Measurements from ENCODE around the gene PPM1N.

The PPM1N gene, protein sequence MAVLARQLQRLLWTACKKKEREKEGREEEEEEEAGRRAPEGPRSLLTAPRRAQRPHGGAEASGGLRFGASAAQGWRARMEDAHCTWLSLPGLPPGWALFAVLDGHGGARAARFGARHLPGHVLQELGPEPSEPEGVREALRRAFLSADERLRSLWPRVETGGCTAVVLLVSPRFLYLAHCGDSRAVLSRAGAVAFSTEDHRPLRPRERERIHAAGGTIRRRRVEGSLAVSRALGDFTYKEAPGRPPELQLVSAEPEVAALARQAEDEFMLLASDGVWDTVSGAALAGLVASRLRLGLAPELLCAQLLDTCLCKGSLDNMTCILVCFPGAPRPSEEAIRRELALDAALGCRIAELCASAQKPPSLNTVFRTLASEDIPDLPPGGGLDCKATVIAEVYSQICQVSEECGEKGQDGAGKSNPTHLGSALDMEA

DNA sequence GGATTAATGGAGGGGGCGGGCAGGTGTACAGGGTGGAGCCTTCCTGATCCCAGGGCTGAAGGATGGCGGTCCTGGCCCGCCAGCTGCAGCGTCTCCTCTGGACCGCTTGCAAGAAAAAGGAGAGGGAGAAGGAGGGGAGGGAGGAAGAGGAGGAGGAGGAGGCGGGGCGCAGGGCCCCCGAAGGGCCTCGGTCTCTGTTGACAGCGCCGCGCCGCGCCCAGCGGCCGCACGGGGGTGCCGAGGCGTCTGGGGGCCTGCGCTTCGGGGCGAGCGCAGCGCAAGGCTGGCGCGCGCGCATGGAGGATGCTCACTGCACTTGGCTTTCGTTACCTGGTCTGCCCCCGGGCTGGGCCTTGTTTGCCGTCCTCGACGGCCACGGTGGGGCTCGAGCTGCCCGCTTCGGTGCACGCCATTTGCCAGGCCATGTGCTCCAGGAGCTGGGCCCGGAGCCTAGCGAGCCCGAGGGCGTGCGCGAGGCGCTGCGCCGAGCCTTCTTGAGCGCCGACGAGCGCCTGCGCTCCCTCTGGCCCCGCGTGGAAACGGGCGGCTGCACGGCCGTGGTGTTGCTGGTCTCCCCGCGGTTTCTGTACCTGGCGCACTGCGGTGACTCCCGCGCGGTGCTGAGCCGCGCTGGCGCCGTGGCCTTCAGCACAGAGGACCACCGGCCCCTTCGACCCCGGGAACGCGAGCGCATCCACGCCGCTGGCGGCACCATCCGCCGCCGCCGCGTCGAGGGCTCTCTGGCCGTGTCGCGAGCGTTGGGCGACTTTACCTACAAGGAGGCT is at the start of gene PPM1N:
TSS of gene PPM1N (plus strand) at position 33 of the 785 bp plus-strand sequence. CDS start at position 63, 30 bp downstream.
- DNase-seq (ENCODE audit: low spot score) = no peak

DNA sequence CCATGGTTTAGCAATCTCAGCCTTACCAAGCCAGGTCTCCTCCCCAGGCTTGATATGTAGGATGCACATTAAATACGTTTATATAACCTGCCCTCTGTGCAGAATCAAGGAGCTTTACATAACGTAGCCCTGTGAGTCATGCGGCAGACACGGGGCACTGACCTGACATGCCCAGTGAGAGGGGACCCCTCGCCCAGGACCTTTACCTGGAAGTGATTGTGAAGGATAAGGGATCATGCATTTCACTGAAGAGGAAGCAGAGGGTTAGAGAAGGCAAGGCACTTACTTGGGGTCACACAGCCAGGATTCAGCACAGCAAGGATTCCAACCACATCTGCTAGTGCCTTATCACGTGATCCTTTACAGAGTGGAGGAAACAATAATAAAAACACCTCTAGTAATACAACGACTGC is 49.4 kb upstream of the PPM1N start:
- DNase-seq (ENCODE audit: low spot score) = peak; percentile 32

DNA sequence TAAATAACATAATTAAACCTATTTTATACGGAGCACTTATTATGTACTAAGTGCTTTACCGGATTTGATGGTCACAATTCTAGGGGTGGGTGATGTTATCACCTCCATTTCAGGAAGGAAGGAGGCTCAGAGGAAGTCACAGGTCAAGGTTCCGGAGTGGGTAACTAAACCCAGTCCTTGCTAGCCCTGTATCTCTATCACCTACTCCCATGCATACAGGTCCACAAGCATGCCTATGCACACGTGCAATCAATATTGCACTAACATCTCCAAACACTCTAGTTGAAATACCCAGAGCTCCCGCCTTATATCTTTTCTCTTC is 48.3 kb upstream of the PPM1N start:
- no peak for DNase-seq (ENCODE audit: low spot score)

DNA sequence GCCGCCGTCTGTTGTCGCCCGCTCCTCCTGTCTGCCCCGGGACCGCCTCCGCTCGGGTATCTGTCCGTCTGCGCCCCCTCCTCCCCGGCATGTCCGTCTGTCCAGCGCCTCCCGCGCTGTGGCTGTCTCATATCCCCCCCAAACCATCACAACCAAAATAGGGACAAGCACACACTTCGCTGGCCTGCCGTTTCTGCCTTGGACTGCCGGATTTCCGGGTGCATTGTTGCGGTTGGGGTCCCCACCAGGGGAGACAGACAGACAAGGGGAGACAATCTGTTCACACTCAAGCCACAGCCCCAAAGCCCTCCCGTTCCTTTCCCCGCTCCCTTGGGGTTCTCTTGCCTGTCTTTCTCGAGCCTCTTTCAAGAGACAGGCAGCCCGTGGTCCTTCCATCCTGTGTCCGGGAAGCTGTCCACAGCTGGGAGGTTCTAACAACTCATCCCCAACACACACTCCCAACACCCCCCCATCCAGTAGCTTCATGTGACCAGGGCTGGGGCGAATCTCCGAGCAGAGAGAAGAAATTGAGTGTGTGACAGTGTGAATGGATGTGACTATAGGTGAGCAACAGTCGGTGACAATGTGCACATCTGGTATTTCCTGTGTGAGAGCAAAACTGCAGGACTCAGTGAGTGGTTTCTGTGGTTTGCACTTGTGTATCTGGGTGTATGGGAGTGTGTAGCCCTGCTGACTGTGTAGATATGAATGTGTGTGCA is 47.0 kb upstream of the PPM1N start:
- DNase-seq (ENCODE audit: low spot score) = peak; percentile 85

DNA sequence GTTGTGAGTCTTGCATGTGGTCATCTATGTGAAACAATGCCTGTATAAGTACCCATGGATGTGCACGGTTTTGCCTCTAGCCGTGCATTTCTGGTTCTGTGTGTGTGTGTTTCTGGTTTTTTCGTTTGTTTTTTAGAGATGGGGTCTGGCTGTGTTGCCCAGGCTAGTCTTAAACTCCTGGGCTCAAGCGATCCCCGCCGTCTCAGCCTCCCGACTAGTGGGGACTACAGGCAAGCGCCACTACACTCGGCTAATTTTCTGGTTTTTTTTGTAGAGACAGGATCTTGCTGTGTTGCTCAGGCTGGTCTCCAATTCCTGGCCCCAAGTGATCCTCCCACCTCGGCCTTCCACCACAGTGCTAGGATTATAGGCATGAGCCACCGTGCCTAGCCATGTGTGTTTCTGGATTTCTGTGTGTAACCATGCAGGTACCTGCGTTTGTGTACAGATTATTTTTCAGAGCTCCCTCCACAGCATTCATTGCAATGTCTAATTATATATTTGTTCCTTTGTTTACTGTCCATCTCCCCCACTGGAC is 46.3 kb upstream of the PPM1N start:
- no peak for DNase-seq (ENCODE audit: low spot score)

DNA sequence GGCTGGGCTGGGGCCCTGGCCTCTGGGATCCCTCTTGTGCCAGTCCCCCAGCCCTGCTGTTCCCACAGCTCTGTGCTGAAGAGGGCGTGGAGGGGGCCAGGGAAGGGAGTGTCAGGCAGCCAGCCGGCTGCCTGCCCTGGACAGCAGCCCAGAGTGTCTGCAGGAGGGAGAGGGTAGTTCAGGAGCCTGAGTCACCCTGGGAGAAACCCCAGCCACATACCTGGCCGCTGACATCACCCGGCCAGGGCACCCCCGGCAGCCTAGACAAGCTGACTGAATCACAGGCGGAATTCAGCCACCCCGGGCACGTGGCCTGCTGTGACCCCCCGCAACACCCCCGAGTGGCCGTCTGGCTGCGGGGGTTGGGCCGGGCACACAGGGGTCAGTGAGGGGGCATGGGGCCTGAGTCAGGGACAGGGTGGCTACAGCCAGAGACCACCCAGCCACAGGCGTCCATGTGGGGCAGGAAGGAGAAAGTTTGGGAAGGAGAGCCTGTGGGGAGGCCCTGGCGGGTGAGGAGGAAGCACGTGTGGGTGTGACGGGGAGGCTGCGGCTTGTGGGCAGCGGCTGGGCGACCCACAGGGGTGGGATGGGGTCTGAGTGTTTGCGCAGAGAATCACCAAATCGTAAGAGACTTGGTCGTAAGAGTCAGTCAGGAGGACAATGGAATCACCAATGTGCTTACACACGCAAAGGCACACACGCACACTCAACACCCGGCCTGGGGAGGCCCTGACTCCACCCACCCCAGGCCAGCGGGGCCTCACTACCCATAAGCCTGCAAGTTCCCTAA is 42.3 kb upstream of the PPM1N start:
- DNase-seq (ENCODE audit: low spot score) = peak; percentile 100

DNA sequence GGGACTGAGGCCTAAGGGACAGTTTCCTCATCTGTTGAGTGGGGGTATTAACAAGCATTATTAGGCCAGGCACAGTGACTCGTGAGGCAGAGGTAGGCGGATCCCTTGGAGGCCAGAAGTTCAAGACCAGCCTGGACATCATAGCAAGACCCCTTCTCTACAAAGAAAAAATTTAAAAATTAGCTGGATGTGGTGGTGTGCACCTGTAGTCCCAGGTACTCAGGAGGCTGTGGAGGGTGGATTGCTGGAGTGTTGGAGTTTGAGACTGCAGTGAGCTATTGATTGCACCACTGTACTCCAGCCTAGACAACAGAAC is 41.8 kb upstream of the PPM1N start:
- DNase-seq (ENCODE audit: low spot score) = no peak

DNA sequence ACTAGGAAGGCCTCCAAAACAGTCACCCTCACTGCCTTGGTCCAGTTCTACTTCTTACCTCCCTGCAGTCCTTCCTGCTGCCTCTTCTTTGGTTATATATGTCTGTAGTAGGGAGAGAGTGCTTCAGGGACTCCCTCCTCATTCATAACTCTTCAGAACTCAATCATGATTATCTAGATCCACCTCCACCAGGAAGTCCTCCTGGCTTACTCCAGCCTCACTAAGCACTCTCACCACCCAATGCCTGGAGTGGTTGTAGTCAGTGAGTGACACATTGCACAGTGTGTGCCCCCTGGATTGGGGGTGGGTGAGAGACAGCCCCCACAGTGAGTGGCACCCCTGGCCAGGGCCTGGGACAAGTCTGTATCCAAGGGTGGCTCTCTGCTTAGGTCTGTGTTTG is 40.5 kb upstream of the PPM1N start:
- DNase-seq (ENCODE audit: low spot score) = no peak

DNA sequence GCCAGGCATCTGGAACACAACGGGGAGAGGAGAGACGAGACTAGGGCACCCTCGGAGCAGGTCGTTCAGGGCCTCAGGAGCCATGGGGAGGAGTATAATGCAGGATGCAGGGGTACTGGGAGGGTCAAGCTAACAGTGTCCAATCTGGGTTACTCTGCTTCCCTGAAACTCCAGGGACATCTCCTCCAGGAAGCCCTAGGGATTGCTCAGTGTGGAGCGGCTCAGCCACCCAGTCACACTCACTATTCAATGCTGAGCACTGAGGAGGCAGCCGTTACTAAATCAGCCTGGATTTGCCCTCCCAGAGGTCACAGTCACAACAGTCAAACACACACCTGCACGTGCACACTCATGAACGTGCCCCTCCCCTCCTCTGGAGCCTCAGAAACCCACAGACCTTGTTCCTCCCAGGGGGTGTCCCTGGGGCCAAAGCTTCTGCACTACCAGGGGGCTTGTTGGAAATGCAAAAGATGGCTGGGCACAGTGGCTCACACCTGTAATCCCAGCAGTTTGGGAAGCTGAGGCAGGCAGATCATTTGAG is 37.4 kb upstream of the PPM1N start:
- no peak for DNase-seq (ENCODE audit: low spot score)

DNA sequence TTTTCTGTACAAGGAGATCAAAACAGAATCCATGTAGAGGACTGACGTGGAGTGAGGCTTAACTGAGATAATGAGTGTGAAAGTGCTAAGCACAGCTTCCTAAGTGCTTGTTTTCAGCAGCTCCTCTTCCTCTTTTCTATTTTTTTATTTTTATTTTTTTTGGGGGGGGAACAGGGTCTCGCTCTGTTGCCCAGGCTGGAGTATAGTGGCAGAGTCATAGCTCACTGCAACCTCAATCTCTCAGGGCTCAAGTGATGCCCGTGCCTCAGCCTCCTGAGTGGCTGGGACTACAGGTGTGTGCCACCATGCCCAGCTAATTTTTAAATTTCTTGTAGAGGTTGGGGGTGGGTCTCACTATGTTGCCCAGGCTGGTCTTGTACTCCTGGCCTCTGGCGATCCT is 36.1 kb upstream of the PPM1N start:
- no peak for DNase-seq (ENCODE audit: low spot score)

DNA sequence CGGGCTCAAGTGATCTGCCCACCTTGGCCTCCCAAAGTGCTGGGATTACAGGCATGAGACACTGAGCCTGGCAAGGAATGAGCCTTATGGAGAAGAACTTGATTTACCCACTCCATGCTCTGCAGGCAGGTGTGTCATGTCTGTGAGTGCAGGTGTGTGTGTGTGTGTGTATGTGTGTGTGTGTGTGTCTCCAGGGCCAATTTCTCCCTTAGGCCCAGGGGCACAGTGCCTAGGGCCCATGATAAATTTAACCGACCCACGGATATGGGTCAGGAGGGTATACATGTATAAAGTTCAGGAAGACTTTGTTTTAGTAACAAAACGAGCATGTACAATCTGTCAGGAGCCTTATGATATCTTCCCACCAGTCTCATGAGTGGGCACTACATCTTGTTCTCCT is 35.0 kb upstream of the PPM1N start:
- no peak for DNase-seq (ENCODE audit: low spot score)

DNA sequence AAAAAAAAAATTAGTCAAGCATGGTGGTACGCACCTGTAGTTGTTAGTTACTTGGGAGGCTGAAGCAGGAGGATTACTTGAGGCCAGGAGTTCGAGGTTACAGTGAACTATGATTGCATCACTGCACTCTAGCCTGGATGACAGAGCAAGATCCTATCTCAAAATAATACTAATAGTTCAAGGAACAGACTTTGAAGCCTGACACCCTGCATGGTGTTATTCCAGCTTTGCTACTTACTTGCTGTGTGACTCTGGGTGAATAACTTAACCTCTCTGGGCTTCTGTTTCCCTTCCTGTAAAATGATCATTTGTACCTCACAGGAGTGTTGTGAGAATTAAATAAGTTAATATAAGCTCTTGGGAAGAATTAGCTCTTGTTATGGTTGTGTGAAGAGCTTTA is 34.0 kb upstream of the PPM1N start:
- DNase-seq (ENCODE audit: low spot score) = no peak

DNA sequence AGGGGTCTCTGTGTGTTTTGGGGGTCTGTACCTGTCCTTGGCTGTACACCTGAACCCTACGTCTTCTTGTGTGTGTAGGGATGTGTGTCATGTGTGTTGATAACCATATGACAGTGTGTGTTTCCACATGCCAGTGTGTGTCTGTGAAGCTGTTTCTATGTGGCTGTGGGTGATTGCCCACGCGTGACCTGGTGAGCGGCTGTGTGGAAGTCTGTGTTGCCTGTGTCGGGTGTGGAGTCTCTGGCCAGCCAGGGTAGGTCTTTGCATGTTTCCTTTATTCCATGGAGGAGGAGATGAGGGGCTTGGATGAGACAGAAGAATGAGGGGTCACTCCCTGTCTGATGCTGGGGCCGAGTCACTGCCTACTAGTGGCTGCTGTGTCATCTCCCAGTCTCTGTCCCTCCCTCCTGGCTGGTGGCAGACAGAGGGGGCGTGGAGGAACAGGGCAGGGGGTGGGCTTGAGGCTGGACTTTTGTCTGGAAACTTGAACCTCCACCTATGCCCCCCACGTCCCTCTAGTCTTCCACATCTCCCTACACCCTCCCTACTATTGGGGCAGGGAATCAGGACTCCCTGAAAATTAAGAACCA is 33.3 kb upstream of the PPM1N start:
- DNase-seq (ENCODE audit: low spot score) = no peak

DNA sequence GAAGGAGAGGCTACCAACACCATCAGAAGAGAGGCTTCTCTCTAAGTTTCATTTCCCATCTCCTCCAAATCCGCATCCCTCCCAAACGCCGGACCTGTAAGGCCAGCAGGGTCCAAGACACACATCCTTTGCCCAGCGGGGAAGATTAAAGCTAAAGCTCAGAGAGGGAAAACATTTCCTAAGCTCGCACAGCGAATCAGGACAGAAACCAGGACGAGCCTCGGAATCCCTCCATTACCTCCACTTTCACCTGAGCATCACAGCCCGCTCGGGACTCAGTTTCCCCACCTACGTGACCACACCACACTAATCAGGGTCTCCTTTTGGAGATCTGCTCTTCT is 31.2 kb upstream of the PPM1N start:
- no peak for DNase-seq (ENCODE audit: low spot score)

DNA sequence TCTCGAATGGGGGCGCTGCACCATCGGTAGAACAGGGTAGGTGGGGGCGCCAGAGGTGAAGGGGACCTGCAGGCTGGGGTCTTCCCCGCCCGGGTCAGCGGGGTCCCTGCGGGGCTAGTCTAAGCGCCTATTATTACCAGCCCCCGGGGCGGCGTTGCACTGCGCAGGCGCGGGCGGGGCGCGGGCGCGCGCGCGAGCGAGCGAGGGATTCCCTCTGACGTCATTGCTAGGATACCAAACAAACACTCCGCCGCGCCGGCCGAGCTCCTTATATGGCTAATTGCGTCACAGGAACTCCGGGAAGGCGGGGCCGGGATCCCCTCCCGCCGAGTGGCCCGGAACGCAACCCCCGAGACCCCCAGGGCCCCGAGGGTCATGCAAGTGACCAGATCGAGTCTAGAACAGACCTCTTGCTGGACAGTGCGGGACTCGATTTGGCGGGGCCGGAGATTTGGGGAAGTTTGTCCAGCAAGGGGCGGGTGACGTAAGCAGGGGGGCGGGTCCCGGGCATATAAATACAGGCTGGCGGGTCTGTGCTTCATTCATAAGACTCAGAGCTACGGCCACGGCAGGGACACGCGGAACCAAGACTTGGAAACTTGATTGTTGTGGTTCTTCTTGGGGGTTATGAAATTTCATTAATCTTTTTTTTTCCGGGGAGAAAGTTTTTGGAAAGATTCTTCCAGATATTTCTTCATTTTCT is 30.6 kb upstream of the PPM1N start, which contains the start of gene FOSB:
TSS of gene FOSB (plus strand) at position 541 of the 703 bp plus-strand sequence. CDS start 591 bp downstream, outside the sequence.
- peak; percentile 96 for DNase-seq (ENCODE audit: low spot score)

DNA sequence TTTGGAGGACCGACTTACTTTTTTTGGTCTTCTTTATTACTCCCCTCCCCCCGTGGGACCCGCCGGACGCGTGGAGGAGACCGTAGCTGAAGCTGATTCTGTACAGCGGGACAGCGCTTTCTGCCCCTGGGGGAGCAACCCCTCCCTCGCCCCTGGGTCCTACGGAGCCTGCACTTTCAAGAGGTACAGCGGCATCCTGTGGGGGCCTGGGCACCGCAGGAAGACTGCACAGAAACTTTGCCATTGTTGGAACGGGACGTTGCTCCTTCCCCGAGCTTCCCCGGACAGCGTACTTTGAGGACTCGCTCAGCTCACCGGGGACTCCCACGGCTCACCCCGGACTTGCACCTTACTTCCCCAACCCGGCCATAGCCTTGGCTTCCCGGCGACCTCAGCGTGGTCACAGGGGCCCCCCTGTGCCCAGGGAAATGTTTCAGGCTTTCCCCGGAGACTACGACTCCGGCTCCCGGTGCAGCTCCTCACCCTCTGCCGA is 30.0 kb upstream of the PPM1N start:
- no peak for DNase-seq (ENCODE audit: low spot score)

DNA sequence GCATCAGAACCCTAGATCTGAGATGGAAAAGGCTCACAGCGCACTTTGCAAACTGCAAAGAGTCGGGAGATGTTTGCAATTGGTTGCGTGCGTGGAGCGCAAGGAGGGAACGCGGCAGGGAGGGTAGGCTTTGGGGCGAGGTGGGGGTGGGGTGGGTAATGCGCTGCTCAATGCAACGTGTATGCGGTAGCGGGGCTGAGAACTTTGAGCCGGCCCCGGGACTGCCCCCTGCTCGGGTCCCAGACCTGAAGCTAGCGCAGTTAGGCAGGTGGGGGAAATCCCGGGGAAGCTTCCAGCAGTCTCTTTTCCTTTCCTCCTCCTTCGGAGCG is 29.5 kb upstream of the PPM1N start:
- DNase-seq (ENCODE audit: low spot score) = no peak

DNA sequence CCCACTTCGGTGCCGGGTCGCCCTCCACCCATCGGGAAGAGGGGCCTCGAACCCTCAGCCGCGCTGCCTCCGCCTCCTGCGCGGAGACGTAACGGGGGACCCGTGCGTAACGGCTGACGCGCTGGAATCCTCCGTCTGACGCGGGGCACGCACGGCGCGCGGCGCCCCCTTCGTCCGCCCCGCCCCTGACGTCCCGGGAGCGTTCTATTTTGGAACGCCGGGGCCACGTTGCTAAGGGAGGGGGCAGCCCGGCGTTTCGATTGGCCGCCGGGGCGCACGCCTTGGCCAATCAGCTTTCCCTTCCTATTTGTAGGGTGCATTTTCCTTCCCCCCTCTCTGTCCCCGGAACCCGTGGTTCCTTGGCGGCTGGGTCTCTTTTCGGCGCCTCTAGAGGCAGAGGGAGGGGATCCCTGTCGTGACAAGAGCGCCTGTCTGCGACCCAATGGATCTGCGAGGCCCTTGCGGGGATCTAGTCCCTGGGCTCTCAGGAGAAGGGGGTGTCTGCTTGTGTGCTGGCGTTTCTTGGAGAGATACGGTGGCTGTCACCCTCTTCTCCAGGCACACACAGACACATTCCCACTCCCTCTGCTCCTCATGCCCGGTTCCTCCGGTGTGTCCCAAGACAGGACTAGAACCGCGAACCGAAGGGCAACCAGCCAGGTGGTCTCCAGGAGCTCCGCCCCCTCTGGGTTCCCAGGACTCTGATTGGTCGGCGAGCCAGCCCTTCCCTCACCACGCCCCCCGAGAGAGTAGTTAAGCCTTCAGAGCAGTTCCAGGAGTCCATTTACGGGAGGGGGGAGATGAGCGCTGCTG is 28.9 kb upstream of the PPM1N start:
- DNase-seq (ENCODE audit: low spot score) = peak; percentile 96

DNA sequence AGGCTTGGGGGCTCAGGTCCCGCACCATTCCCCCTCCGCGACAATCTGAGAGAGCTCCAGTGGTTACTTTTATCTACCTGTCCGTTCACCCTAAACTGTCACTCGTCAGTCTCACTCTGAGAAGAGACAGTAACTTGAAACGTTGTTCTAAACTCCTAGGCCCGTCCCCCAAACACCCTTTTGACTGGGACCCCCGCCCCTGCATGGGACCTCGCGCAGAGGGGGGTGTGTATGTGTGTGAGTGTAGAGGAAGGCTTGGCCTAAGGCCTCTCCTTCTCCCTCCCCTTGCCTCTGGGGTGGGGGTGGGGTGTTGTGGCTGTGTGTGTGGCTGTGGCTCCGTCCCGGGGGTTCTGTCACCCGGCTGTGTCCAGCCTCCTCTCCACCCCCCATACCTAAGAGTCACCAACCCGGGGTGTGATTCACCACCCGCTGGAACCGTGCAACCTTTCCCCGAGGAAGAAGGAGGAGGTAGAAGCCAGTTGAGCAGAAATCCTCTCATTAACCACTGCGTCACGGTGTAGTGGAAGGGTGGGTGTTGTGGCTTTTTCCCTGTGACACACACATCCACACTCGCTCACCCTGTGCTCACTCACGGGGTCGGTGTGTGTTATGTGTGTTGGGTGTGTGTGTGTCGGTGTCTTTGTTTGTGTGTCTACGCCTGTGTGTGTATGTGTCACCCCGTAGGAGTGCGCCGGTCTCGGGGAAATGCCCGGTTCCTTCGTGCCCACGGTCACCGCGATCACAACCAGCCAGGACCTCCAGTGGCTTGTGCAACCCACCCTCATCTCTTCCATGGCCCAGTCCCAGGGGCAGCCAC is 28.1 kb upstream of the PPM1N start:
- DNase-seq (ENCODE audit: low spot score) = peak; percentile 98
